Sigmoid colon (tissue), 7 donors: Measurements from ENCODE around the gene RHEX. TPM values are rescaled to one million over a fixed set of nuclear protein-coding genes. Genes with fewer than 3 reads are reported as not detected.
A peak's percentile ranks its signal among the peaks of the same experiment; 100 is the strongest.

Source experiments
- DNase-seq: peaks from one replicate; pipeline ENCODE4 v3.0.0-alpha.2; 2019
- H3K27ac ChIP-seq, 4 donors: fragments of 200-600 bp; sonication (generic); one replicate each; pipeline ENCODE4 v1.5.1; 2016 to 2019; ENCODE audit warnings: mild to moderate bottlenecking in 1 of 4
- H3K27me3 ChIP-seq, 3 donors: fragments of 200-600 bp; sonication (generic); one replicate each; pipeline ENCODE4 v1.5.1; 2019; ENCODE audit warnings: mild to moderate bottlenecking in 1 of 3
- H3K36me3 ChIP-seq, 4 donors: fragments of 200-600 bp; sonication (generic); one replicate each; pipeline ENCODE4 v1.5.1; 2016 to 2019
- H3K4me1 ChIP-seq, 4 donors: fragments of 200-600 bp; sonication (generic); one replicate each; pipeline ENCODE4 v1.5.1; 2017 to 2019
- H3K4me3 ChIP-seq, 4 donors: fragments of 200-600 bp; sonication (generic); one replicate each; pipeline ENCODE4 v1.5.1; 2017 to 2019; ENCODE audit warnings: mild to moderate bottlenecking in 2 of 4, moderate library complexity in 1 of 4
- H3K9me3 ChIP-seq, 4 donors: fragments of 200-600 bp in 3 of 4; sonication (generic) in 3 of 4; one replicate each; pipeline versions ENCODE4 v1.5.1 to v1.6.1; 2013 to 2019
- EP300 ChIP-seq, 4 donors: sonication (generic); formaldehyde crosslinking; IDR thresholded peaks; one replicate each; pipeline ENCODE4 v1.6.1; 2017; ENCODE audit warnings: antibody characterized with exemption in 4 of 4
- POLR2A ChIP-seq, 2 donors: fragments of 450-650 bp; IDR thresholded peaks; one replicate each; pipeline ENCODE4 v1.6.1; 2016; ENCODE audit warnings: antibody characterized with exemption in 2 of 2, mild to moderate bottlenecking in 2 of 2, moderate library complexity in 2 of 2
- POLR2AphosphoS5 ChIP-seq, 4 donors: sonication (generic); formaldehyde crosslinking; IDR thresholded peaks; one replicate each; pipeline ENCODE4 v1.6.1; 2017; ENCODE audit warnings: antibody characterized with exemption in 4 of 4
- WGBS, 2 donors: extraction: QIAGEN DNeasy Blood & Tissue Kit; methylation state at CpG; one replicate each; pipeline ENCODE4 v1.1.7; 2013; 5-methylcytosine and 5-hydroxymethylcytosine counted together
- intact Hi-C: fragments of 100-400 bp; cut with DNase I; formaldehyde crosslinking; loops from one replicate; pipeline ENCODE4 v1.15.1; 2023
- polyA plus RNA-seq, 3 donors: library from polyadenylated mRNA; stranded (reverse); fragments of 200-250 nt; gene quantifications; one replicate each; pipeline ENCODE4 v1.2.3, GENCODE V29; 2013
- total RNA-seq, 4 donors: library from RNA; depleted of rRNA; stranded (reverse); fragments of >200 nt; gene quantifications; one replicate each; pipeline ENCODE4 v1.1.0, GENCODE V29; 2016
- TF ChIP-seq, protein P1 (sequence below), 4 experiments: fragments of 450-650 bp in 3 of 4; fragments of 200-600 bp in 1 of 4; IDR thresholded peaks; one replicate each; pipeline ENCODE4 v1.5.1; 2016 to 2019; ENCODE audit warnings: antibody characterized with exemption in 4 of 4, mild to moderate bottlenecking in 3 of 4, moderate library complexity in 2 of 4
- donor health status: healthy with polysubstance abuse.
- donor health status: Bipolar disorder and iron deficiency.
- donor health status: healthy.

Gene RHEX
- total and polyA plus RNA-seq, 7 donors = 0.54 to 3.6 (median 2.4) TPM; not detected in 4

DNA sequence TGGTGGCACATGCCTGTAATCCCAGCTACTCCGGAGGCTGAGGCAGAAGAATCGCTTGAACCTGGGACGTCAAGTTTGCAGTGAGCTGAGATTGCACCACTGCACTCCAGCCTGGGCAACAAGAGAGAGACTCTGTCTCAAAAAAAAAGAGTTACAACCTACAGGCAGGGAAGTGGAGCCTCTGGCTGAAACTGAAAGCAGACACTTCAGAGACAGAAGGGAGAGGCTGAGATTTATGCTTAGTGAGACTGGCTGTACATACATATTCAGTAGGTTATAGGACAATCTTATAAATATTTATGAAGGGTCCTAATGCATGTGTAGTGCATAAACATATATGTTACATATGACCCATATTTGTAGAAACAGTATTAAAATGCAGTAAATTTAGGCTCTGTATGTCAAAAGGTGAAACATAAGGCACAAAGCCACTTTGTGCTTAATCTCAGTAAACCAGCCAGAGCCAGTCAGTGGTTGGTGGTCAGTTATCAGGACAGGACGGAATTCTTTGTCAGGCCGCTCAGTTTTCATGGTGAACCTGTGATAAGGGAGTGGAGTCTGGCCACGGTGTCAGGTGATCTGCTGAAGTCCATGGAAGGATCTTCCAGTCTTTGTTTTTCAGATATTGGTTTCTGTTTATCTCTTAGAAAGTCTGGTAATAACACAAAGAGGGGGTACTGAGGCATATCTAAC, 13.7 kb downstream of the RHEX start:
- Histone ChIP-seq H3K4me3 (no peak overlapping the region), H3K36me3 (no peaks in the 10 kb centered on the region), H3K27ac (no peak overlapping the region), H3K27me3 (no peaks in the 10 kb centered on the region), H3K4me1 (peaks cover 0 to 6% (median 0%) of the 10 kb centered on the region in 4 donors), H3K9me3 (no peaks in the 10 kb centered on the region)
- intact Hi-C loops = no loop called here
- no peak for DNase-seq
- TF ChIP-seq POLR2A (IDR thresholded peaks at IDR 0.05) = no peak
- no peak for TF ChIP-seq EP300 (IDR thresholded peaks at IDR 0.05)
- TF ChIP-seq, protein P1, sequence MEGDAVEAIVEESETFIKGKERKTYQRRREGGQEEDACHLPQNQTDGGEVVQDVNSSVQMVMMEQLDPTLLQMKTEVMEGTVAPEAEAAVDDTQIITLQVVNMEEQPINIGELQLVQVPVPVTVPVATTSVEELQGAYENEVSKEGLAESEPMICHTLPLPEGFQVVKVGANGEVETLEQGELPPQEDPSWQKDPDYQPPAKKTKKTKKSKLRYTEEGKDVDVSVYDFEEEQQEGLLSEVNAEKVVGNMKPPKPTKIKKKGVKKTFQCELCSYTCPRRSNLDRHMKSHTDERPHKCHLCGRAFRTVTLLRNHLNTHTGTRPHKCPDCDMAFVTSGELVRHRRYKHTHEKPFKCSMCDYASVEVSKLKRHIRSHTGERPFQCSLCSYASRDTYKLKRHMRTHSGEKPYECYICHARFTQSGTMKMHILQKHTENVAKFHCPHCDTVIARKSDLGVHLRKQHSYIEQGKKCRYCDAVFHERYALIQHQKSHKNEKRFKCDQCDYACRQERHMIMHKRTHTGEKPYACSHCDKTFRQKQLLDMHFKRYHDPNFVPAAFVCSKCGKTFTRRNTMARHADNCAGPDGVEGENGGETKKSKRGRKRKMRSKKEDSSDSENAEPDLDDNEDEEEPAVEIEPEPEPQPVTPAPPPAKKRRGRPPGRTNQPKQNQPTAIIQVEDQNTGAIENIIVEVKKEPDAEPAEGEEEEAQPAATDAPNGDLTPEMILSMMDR (IDR thresholded peaks at IDR 0.05) = no peak
- no peak for TF ChIP-seq POLR2AphosphoS5 (IDR thresholded peaks at IDR 0.05)
- WGBS, 2 donors = 61 to 65% methylated on average over 6 of the region's 6 CpGs

GRCh38 chr1:206067486-206068227, 14.7 kb downstream of the RHEX start:
- 54 to 72% methylated on average over 8 of the region's 8 CpGs for WGBS, 2 donors
- no peak for DNase-seq
- H3K9me3 ChIP-seq = no peaks in the 10 kb centered on the region
- no peak overlapping the region for H3K27ac ChIP-seq
- intact Hi-C loops = no loop called here
- H3K4me3 ChIP-seq = no peak overlapping the region
- no peaks in the 10 kb centered on the region for H3K36me3 ChIP-seq
- H3K27me3 ChIP-seq = no peaks in the 10 kb centered on the region
- peaks cover 0 to 6% (median 0%) of the 10 kb centered on the region in 4 donors for H3K4me1 ChIP-seq
- TF ChIP-seq, protein P1 (IDR thresholded peaks at IDR 0.05) = no peak
- TF ChIP-seq EP300 (IDR thresholded peaks at IDR 0.05) (peak in 1 of 4 donors; percentile 22), POLR2AphosphoS5 (IDR thresholded peaks at IDR 0.05) (peak in 1 of 4 donors; percentile 56), POLR2A (IDR thresholded peaks at IDR 0.05) (no peak)

DNA sequence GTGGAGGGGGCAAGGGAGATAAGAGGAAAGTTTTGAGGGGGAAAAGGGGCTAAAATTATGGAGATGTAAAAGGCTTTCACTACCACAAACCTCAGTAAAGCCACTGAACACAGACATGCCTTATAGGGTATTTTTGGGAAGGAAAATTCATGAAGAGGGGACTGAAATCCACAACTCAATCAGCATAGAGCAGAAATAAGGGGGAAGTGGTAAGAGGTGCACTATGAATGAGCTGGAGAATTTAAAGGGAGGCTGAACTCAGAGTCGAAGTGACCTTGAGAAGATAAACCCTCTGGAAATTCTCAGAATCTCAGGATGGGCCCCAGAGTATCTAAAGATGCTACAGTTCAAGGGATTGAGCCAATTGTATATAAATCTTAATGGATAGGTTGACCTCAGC, 15.3 kb downstream of the RHEX start:
- H3K27ac ChIP-seq = no peak overlapping the region
- TF ChIP-seq POLR2A (IDR thresholded peaks at IDR 0.05) (no peak), EP300 (IDR thresholded peaks at IDR 0.05) (no peak), POLR2AphosphoS5 (IDR thresholded peaks at IDR 0.05) (no peak)
- TF ChIP-seq, protein P1 (IDR thresholded peaks at IDR 0.05) = no peak
- H3K4me1 ChIP-seq = peaks cover 0 to 6% (median 0%) of the 10 kb centered on the region in 4 donors
- H3K9me3 ChIP-seq = no peaks in the 10 kb centered on the region
- H3K27me3 ChIP-seq = no peaks in the 10 kb centered on the region
- no peaks in the 10 kb centered on the region for H3K36me3 ChIP-seq
- WGBS, 2 donors = 41 to 52% methylated on average over 1 of the region's 1 CpG
- no peak for DNase-seq
- no peak overlapping the region for H3K4me3 ChIP-seq
- intact Hi-C loops = no loop called here

GRCh38 chr1:206070627-206071304, 17.8 kb downstream of the RHEX start:
- Histone ChIP-seq H3K36me3 (no peaks in the 10 kb centered on the region), H3K9me3 (no peaks in the 10 kb centered on the region), H3K27me3 (peaks cover 0 to 3% (median 0%) of the 10 kb centered on the region in 3 donors), H3K27ac (no peak overlapping the region), H3K4me1 (peaks cover 0 to 6% (median 0%) of the 10 kb centered on the region in 4 donors), H3K4me3 (no peak overlapping the region)
- TF ChIP-seq POLR2A (IDR thresholded peaks at IDR 0.05) (no peak), POLR2AphosphoS5 (IDR thresholded peaks at IDR 0.05) (no peak), EP300 (IDR thresholded peaks at IDR 0.05) (no peak)
- TF ChIP-seq, protein P1 (IDR thresholded peaks at IDR 0.05) = no peak
- intact Hi-C loops = no loop called here
- WGBS, 2 donors = 89% methylated on average over 9 of the region's 9 CpGs
- DNase-seq = no peak
